ENCODE data around the gene CDH13. TPM values are rescaled to one million over a fixed set of nuclear protein-coding genes. Genes with fewer than 3 reads are reported as not detected.

The CDH13 gene
- total and polyA plus RNA-seq, 2 of the 8 experiments (the other 6 are each of a cell fraction or from before 2014, with no cell fraction given): 2.3 to 2.4 TPM

GRCh38 chr16:82888591-82889001 is 261.8 kb downstream of the CDH13 start:
- Histone ChIP-seq H2AK5ac (ENCODE audit: low read depth, low read length) (no peak overlapping the region), H4K5ac (ENCODE audit: insufficient read length, low read depth, low read length) (no peak overlapping the region), H3K9me3 (ENCODE audit: insufficient read depth in 2 of 2, low read depth in 1 of 2, low read length in 1 of 2) (no peaks in the 10 kb centered on the region), H2BK12ac (ENCODE audit: low read depth, low read length) (no peak overlapping the region), H2BK120ac (replicated peaks; ENCODE audit: low read depth, low read length) (no peak overlapping the region), H3K23me2 (ENCODE audit: low read depth, low read length) (no peaks in the 10 kb centered on the region; the same call in 1 of the 2 replicates), H2AFZ (ENCODE audit: low read length) (no peak overlapping the region), H2BK20ac (ENCODE audit: low read length) (no peak overlapping the region), H4K91ac (replicated peaks; ENCODE audit: insufficient read length, low read length) (no peak overlapping the region), H3K56ac (replicated peaks; ENCODE audit: insufficient read length, low read depth, low read length) (no peak overlapping the region), H3K27me3 (replicated peaks in 1 of 4; ENCODE audit: control insufficient read depth in 3 of 4, extremely low read depth in 1 of 4, insufficient read depth in 3 of 4, low read length in 3 of 4) (no peaks in the 10 kb centered on the region), H3K4me2 (ENCODE audit: insufficient read depth in 1 of 2, low read depth in 2 of 2, low read length in 2 of 2) (no peak overlapping the region), H3K18ac (ENCODE audit: extremely low read depth, low read length) (no peak overlapping the region), H3K27ac (ENCODE audit: low read depth, low read length) (no peak overlapping the region), H2BK15ac (ENCODE audit: low read length) (no peak overlapping the region), H3K23ac (ENCODE audit: insufficient read length) (no peak overlapping the region), H2BK5ac (ENCODE audit: low read depth, low read length) (no peak overlapping the region), H4K8ac (ENCODE audit: extremely low read depth, insufficient read depth, low read length) (no peak overlapping the region), H3K79me2 (ENCODE audit: control insufficient read depth in 1 of 2, insufficient read depth in 2 of 2, low read length in 2 of 2) (no peaks in the 10 kb centered on the region), H3K79me1 (ENCODE audit: low read depth, low read length) (no peaks in the 10 kb centered on the region), H3K4me3 (ENCODE audit: extremely low read depth in 1 of 4, insufficient read depth in 2 of 4, low read depth in 3 of 4, low read length in 4 of 4) (no peak overlapping the region), H3K4me1 (replicated peaks in 1 of 4; ENCODE audit: control insufficient read depth in 3 of 4, insufficient read depth in 4 of 4, low read length in 3 of 4) (peaks cover 0 to 3% (median under 1%) of the 10 kb centered on the region in 4 experiments; a peak in 1 of 7 replicates), H3K36me3 (ENCODE audit: control insufficient read depth in 2 of 4, insufficient read depth in 4 of 4, low read length in 3 of 4) (no peaks in the 10 kb centered on the region), H4K20me1 (replicated peaks in 1 of 2; ENCODE audit: control insufficient read depth in 1 of 2, insufficient read depth in 2 of 2, low read length in 2 of 2) (no peaks in the 10 kb centered on the region), H3K4ac (replicated peaks; ENCODE audit: insufficient read length, low read depth, low read length) (no peak overlapping the region), H3K14ac (ENCODE audit: insufficient read length) (no peak overlapping the region), H3K9ac (replicated peaks in 1 of 4; ENCODE audit: extremely low read depth in 1 of 4, low read depth in 3 of 4, low read length in 3 of 4) (no peak overlapping the region)
- FAIRE-seq (no peak), DNase-seq (ENCODE audit: low read depth in 1 of 2, low spot score in 2 of 2) (no peak)
- POLR2A ChIA-PET (ENCODE audit: partially characterized antibody): no interaction called here
- CTCF ChIA-PET (ENCODE audit: partially characterized antibody): no interaction called here
- WGBS, 2 experiments (ENCODE audit: extremely low coverage in 1 of 2, insufficient coverage in 1 of 2, insufficient read length in 1 of 2, insufficient replicate concordance in 2 of 2, low coverage in 1 of 2, low lambda C conversion rate in 2 of 2, missing lambda C conversion rate in 1 of 2): 93% methylated on average over 4 of the region's 4 CpGs; no CpG with 5 or more reads in 1 of the 2 experiments
- TF ChIP-seq GTF2F1 (IDR thresholded peaks at IDR 0.05; ENCODE audit: borderline replicate concordance, low read depth, low read length) (no peak), BCL11A (IDR thresholded peaks at IDR 0.05; ENCODE audit: low read depth in 2 of 2, low read length in 2 of 2) (no peak), TAF1 (IDR thresholded peaks at IDR 0.05; ENCODE audit: low read depth, low read length) (no peak), SIX5 (IDR thresholded peaks at IDR 0.05; ENCODE audit: low read depth, low read length) (no peak), CTCF (IDR thresholded peaks at IDR 0.05; ENCODE audit: control extremely low read depth in 1 of 3, insufficient read depth in 1 of 3, low read depth in 1 of 3, low read length in 3 of 3) (no peak), JUN (IDR thresholded peaks at IDR 0.05; ENCODE audit: low read depth, low read length) (no peak), NANOG (IDR thresholded peaks at IDR 0.05; ENCODE audit: insufficient read depth, low read depth, low read length, poor library complexity, severe bottlenecking) (no peak), E2F6 (IDR thresholded peaks at IDR 0.05) (no peak), CBX8 (IDR thresholded peaks at IDR 0.05; ENCODE audit: borderline replicate concordance, low read depth, low read length) (no peak), CREB1 (IDR thresholded peaks at IDR 0.05) (no peak), YY1 (IDR thresholded peaks at IDR 0.05; ENCODE audit: low read depth, low read length) (no peak), TEAD4 (IDR thresholded peaks at IDR 0.05; ENCODE audit: low read depth, low read length) (no peak)
